Skeletal muscle tissue (tissue), 4 donors: ENCODE measurements around the gene STK25. TPM values are rescaled to one million over a fixed set of nuclear protein-coding genes. Genes with fewer than 3 reads are reported as not detected.
"Not testable (repeated sequence)": the region's sequence is repeated elsewhere in the genome, so short reads cannot be mapped to it uniquely, and the experiment has no call there.

Experiments
- H3K27ac ChIP-seq: one replicate; pipeline ENCODE4 v1.7.0; 2013; ENCODE audit warnings: mild to moderate bottlenecking, low read depth, low read length, inconsistent platforms
- H3K27me3 ChIP-seq, 3 donors: one replicate each; pipeline ENCODE4 v1.7.0; 2013; ENCODE audit warnings: low read length in 3 of 3; ENCODE audit not compliant: control insufficient read depth in 3 of 3, insufficient read depth in 3 of 3
- H3K36me3 ChIP-seq, 3 donors: one replicate each; pipeline ENCODE4 v1.7.0; 2013; ENCODE audit warnings: low read length in 3 of 3; ENCODE audit not compliant: control insufficient read depth in 3 of 3, insufficient read depth in 3 of 3
- H3K4me1 ChIP-seq, 3 donors: one replicate each; pipeline ENCODE4 v1.7.0; 2013; ENCODE audit warnings: low read length in 3 of 3, mild to moderate bottlenecking in 3 of 3; ENCODE audit not compliant: control insufficient read depth in 3 of 3, insufficient read depth in 3 of 3
- H3K4me3 ChIP-seq, 3 donors: one replicate each; pipeline ENCODE4 v1.7.0; 2013; ENCODE audit warnings: low read length in 3 of 3
- H3K9ac ChIP-seq, 3 donors: one replicate each; pipeline ENCODE4 v1.7.0; 2013; ENCODE audit warnings: low read length in 3 of 3, mild to moderate bottlenecking in 3 of 3, moderate library complexity in 2 of 3, low read depth in 1 of 3
- H3K9me3 ChIP-seq, 3 donors: one replicate each; pipeline ENCODE4 v1.7.0; 2013; ENCODE audit warnings: low read length in 3 of 3; ENCODE audit not compliant: control insufficient read depth in 3 of 3
- total RNA-seq: library from RNA; depleted of rRNA; stranded (reverse); fragments of >200 nt; gene quantifications from one replicate; pipeline ENCODE4 v1.2.3, GENCODE V29; 2014
- donor health status: Osteomylitis.

STK25 gene
- total RNA-seq, 1 donor from 2014 or later = 178 TPM

- no peak overlapping the region for H3K27ac ChIP-seq
- H3K9me3 ChIP-seq = no peaks in the 10 kb centered on the region
- peaks cover 0 to 6% (median 0%) of the 10 kb centered on the region in 3 donors for H3K27me3 ChIP-seq
- no peaks in the 10 kb centered on the region for H3K36me3 ChIP-seq
- no peaks in the 10 kb centered on the region for H3K4me1 ChIP-seq
- no peak overlapping the region for H3K4me3 ChIP-seq
- H3K9ac ChIP-seq = no peak overlapping the region
These were observed 22.9 kb upstream of the STK25 start for GRCh38 chr2:241531161-241531722.

DNA sequence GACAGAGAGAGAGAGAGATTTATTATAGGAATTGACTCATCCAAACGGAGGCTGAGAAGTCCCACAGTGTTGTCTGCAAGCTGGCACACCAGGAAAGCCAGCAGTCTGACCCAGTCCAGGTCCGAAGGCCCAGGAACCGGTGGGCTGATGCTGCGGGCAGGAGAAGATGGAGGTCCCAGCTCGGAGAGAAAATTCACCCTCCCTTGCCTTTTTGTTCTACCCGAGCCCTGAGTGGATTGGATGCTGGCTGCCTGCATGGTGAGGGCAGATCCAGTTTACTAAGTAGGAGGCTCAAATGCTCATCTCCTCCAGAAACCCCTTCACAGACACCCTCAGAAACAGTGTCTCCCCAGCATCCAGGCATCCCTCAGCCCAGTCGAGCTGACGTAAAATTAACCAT lies 22.2 kb upstream of the STK25 start:
- Histone ChIP-seq H3K4me1 (no peaks in the 10 kb centered on the region), H3K27ac (no peak overlapping the region), H3K27me3 (peaks cover 0 to 6% (median 0%) of the 10 kb centered on the region in 3 donors), H3K4me3 (no peak overlapping the region), H3K36me3 (no peaks in the 10 kb centered on the region), H3K9ac (no peak overlapping the region), H3K9me3 (no peaks in the 10 kb centered on the region)

- not testable (repeated sequence) for H3K9me3 ChIP-seq, H3K4me1 ChIP-seq, H3K4me3 ChIP-seq, H3K36me3 ChIP-seq, H3K27ac ChIP-seq, H3K9ac ChIP-seq
- H3K27me3 ChIP-seq = peaks cover 0 to 11% (median 8%) of the 10 kb centered on the region in 3 donors
These were observed 17.7 kb upstream of the STK25 start for GRCh38 chr2:241525818-241526780.

- Histone ChIP-seq H3K4me1 (no peaks in the 10 kb centered on the region), H3K9ac (no peak overlapping the region), H3K9me3 (no peaks in the 10 kb centered on the region), H3K4me3 (no peak overlapping the region), H3K27ac (no peak overlapping the region), H3K27me3 (peaks cover 9 to 15% (median 13%) of the 10 kb centered on the region in 3 donors), H3K36me3 (peaks cover 0 to 2% (median 0%) of the 10 kb centered on the region in 3 donors)
These were observed 14.1 kb upstream of the STK25 start for GRCh38 chr2:241522477-241522876.

DNA sequence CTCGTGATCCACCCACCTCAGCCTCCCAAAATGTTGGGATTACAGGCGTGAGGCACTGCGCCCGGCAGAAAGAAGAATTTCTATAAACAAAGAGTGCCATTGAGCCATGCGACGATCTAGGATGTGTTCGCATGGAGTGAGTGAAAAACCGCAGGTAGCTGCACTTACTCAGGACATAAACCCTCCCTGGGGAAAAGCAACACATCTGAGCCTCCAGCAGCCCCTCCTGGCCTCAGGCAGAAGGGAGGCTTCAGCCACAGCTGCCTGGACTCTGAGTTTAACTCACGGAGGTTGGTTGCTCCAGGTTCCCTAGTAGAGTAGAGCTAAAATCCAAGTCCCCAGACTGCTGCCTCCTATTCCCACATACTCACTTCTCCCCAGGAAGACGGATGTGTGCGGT lies 11.3 kb upstream of the STK25 start:
- Histone ChIP-seq H3K36me3 (peaks cover 0 to 2% (median 0%) of the 10 kb centered on the region in 3 donors), H3K9me3 (no peaks in the 10 kb centered on the region), H3K27ac (no peak overlapping the region), H3K27me3 (peaks cover 9 to 15% (median 13%) of the 10 kb centered on the region in 3 donors), H3K4me1 (peaks cover 0 to 4% (median 0%) of the 10 kb centered on the region in 3 donors), H3K4me3 (no peak overlapping the region), H3K9ac (no peak overlapping the region)

GRCh38 chr2:241517297-241517696 lies 8.9 kb upstream of the STK25 start:
- peaks cover 0 to 4% (median 0%) of the 10 kb centered on the region in 3 donors for H3K4me1 ChIP-seq
- no peak overlapping the region for H3K9ac ChIP-seq
- peaks cover 9 to 11% (median 11%) of the 10 kb centered on the region in 3 donors for H3K27me3 ChIP-seq
- H3K27ac ChIP-seq = no peak overlapping the region
- H3K36me3 ChIP-seq = peaks cover 0 to 2% (median 0%) of the 10 kb centered on the region in 3 donors
- no peak overlapping the region for H3K4me3 ChIP-seq
- H3K9me3 ChIP-seq = no peaks in the 10 kb centered on the region

DNA sequence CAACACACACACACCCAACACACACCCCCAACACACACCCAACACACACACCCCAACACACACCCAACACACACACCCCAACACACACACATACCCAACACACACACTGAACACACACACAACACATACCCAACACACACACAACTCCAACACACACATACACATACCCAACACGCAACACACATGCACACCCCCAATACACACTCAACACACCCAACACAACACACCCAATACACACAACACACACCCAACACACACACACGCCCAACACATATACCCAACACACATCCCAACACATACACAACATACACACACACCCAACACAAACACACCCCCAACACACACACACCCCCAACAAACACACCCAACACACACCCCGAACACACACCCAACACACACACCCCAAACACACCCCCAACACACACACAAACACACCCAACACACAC lies 8.2 kb upstream of the STK25 start:
- Histone ChIP-seq H3K4me1 (peaks cover 0 to 4% (median 0%) of the 10 kb centered on the region in 3 donors), H3K27ac (no peak overlapping the region), H3K4me3 (no peak overlapping the region), H3K27me3 (peaks cover 9% of the 10 kb centered on the region in 3 donors), H3K9ac (no peak overlapping the region), H3K36me3 (peaks cover 0 to 2% (median under 1%) of the 10 kb centered on the region in 3 donors), H3K9me3 (no peaks in the 10 kb centered on the region)

DNA sequence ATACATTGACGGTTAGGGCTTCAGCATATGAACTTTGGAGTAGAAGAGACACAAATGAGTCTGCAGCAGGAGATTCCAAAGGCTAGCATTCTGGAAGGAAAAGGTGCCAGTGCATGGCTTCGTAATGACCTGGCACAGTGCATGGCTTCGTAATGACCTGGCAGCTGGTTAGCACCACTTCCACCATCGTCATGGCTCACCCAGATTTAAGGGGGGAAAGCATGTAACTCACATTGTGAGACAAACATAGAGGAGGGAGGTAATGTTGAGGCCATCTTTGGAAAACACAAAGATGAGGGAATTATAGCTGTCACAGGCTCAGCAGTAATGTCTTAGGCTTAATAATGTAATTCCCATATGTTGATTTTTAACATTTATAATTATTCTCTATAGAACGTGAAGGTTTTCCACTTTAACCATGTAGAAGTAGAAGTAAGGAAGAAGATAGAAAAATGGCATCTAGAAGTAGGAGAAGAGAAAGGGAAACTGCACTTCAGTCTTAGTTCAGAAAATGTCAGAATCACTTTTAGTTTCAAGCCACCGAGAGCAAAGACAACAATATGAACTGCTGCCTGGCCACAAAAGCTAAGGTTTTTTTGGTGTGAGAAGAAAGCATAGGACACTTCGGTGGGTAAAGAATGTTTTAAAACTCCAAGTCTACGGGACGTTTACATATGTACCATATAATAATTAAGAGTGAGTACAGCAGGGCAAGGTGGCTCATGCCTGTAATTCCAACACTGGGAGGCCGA lies 6.8 kb upstream of the STK25 start:
- H3K9ac ChIP-seq = no peak overlapping the region
- peaks cover 0 to 5% (median 0%) of the 10 kb centered on the region in 3 donors for H3K4me1 ChIP-seq
- no peak overlapping the region for H3K27ac ChIP-seq
- peaks cover 0 to 6% (median 5%) of the 10 kb centered on the region in 3 donors for H3K36me3 ChIP-seq
- H3K4me3 ChIP-seq = no peak overlapping the region
- peaks cover 3 to 5% (median 4%) of the 10 kb centered on the region in 3 donors for H3K27me3 ChIP-seq
- H3K9me3 ChIP-seq = no peaks in the 10 kb centered on the region

GRCh38 chr2:241514553-241514952 lies 6.2 kb upstream of the STK25 start:
- Histone ChIP-seq H3K9ac (no peak overlapping the region), H3K4me1 (peaks cover under 1 to 11% (median 2%) of the 10 kb centered on the region in 3 donors), H3K27ac (no peak overlapping the region), H3K27me3 (peaks cover 0 to under 1% (median under 1%) of the 10 kb centered on the region in 3 donors), H3K9me3 (no peaks in the 10 kb centered on the region), H3K4me3 (no peak overlapping the region), H3K36me3 (peaks cover 0 to 6% (median 5%) of the 10 kb centered on the region in 3 donors)
